HepG2 (cell line): ENCODE results near the gene HSPE1. TPM values are rescaled to one million over a fixed set of nuclear protein-coding genes. Genes with fewer than 3 reads are reported as not detected.

Source experiments
- AKNA ChIP-seq: sonication (generic); formaldehyde crosslinking; IDR thresholded peaks from 2 replicates; pipeline ENCODE4 v1.4.0; 2020; ENCODE audit warnings: missing genetic modification reagents, borderline replicate concordance
- ATRX ChIP-seq: sonication (generic); formaldehyde crosslinking; IDR thresholded peaks from 2 replicates; pipeline ENCODE4 v1.4.0; 2020; ENCODE audit warnings: missing genetic modification reagents, borderline replicate concordance
- BATF2 ChIP-seq: sonication (generic); formaldehyde crosslinking; IDR thresholded peaks from 2 replicates; pipeline ENCODE4 v1.8.0; 2022; ENCODE audit warnings: mild to moderate bottlenecking, missing genetic modification reagents, moderate library complexity
- BHLHE40 ChIP-seq: IDR thresholded peaks from 2 replicates; pipeline ENCODE4 v1.6.1; 2011; ENCODE audit warnings: low read length, improper control_type of control experiment
- CAMTA2 ChIP-seq: sonication (generic); formaldehyde crosslinking; IDR thresholded peaks from 2 replicates; pipeline ENCODE4 v1.4.0; 2020; ENCODE audit warnings: mild to moderate bottlenecking, missing genetic modification reagents, borderline replicate concordance
- FOXJ3 ChIP-seq: sonication (generic); formaldehyde crosslinking; IDR thresholded peaks from 2 replicates; pipeline ENCODE4 v1.4.0; 2020; ENCODE audit warnings: missing genetic modification reagents, mild to moderate bottlenecking, borderline replicate concordance
- JDP2 ChIP-seq: sonication (generic); formaldehyde crosslinking; IDR thresholded peaks from 2 replicates; pipeline ENCODE4 v1.8.1; 2022; ENCODE audit warnings: missing genetic modification reagents, borderline replicate concordance
- MTA1 ChIP-seq: sonication (generic); formaldehyde crosslinking; IDR thresholded peaks from 2 replicates; pipeline ENCODE4 v1.4.0; 2020; ENCODE audit warnings: missing genetic modification reagents, mild to moderate bottlenecking, borderline replicate concordance
- NR0B2 ChIP-seq: sonication (generic); formaldehyde crosslinking; IDR thresholded peaks from 2 replicates; pipeline ENCODE4 v1.4.0; 2020; ENCODE audit warnings: mild to moderate bottlenecking, missing genetic modification reagents
- NR3C1 ChIP-seq: sonication (generic); formaldehyde crosslinking; IDR thresholded peaks from 2 replicates; pipeline ENCODE4 v1.4.0; 2020; ENCODE audit warnings: missing genetic modification reagents
- PAF1 ChIP-seq: IDR thresholded peaks from 2 replicates; pipeline ENCODE4 v1.6.1; 2016; ENCODE audit warnings: missing genetic modification reagents, missing compliant biosample characterization
- PAX8 ChIP-seq: sonication (generic); formaldehyde crosslinking; IDR thresholded peaks from 2 replicates; pipeline ENCODE4 v1.8.0; 2022; ENCODE audit warnings: mild to moderate bottlenecking, missing genetic modification reagents, borderline replicate concordance
- RBM22 ChIP-seq: fragments of 200-400 bp; formaldehyde crosslinking; optimal IDR thresholded peaks from 2 replicates; pipeline ENCODE3; 2017; ENCODE audit warnings: mild to moderate bottlenecking, low read length, moderate library complexity
- SAFB2 ChIP-seq: sonication (generic); formaldehyde crosslinking; IDR thresholded peaks from 2 replicates; pipeline ENCODE4 v1.5.1; 2020; ENCODE audit warnings: missing genetic modification reagents, low read depth, mild to moderate bottlenecking, borderline replicate concordance
- SOX5 ChIP-seq: IDR thresholded peaks from 2 replicates; pipeline ENCODE4 v1.6.1; 2016; ENCODE audit warnings: borderline replicate concordance
- TEF ChIP-seq: sonication (generic); formaldehyde crosslinking; IDR thresholded peaks from 2 replicates; pipeline ENCODE4 v1.5.0; 2020; ENCODE audit warnings: missing genetic modification reagents
- ZBTB7B ChIP-seq: sonication (generic); formaldehyde crosslinking; IDR thresholded peaks from 2 replicates; pipeline ENCODE4 v1.4.0; 2020; ENCODE audit warnings: missing genetic modification reagents
- ZNF180 ChIP-seq: sonication (generic); formaldehyde crosslinking; IDR thresholded peaks from 2 replicates; pipeline ENCODE4 v1.4.0; 2020; ENCODE audit warnings: low read depth, missing genetic modification reagents, borderline replicate concordance
- ZNF275 ChIP-seq: sonication (generic); formaldehyde crosslinking; IDR thresholded peaks from 2 replicates; pipeline ENCODE4 v1.8.0; 2022; ENCODE audit warnings: missing genetic modification reagents, mild to moderate bottlenecking, inconsistent platforms, borderline replicate concordance
- ZNF546 ChIP-seq: sonication (generic); formaldehyde crosslinking; conservative IDR thresholded peaks from 2 replicates; pipeline ENCODE4 v1.8.1; 2023; ENCODE audit warnings: mild to moderate bottlenecking, missing genetic modification reagents
- ZNF549 ChIP-seq: sonication (generic); formaldehyde crosslinking; IDR thresholded peaks from 2 replicates; pipeline ENCODE4 v1.5.0; 2020; ENCODE audit warnings: missing genetic modification reagents
- ZNF562 ChIP-seq: sonication (generic); formaldehyde crosslinking; IDR thresholded peaks from 2 replicates; pipeline ENCODE4 v1.8.0; 2022; ENCODE audit warnings: missing genetic modification reagents, borderline replicate concordance
- ZNF773 ChIP-seq: sonication (generic); formaldehyde crosslinking; IDR thresholded peaks from 2 replicates; pipeline ENCODE4 v1.4.0; 2020; ENCODE audit warnings: missing genetic modification reagents, borderline replicate concordance
- polyA plus RNA-seq, 8 experiments: library from polyadenylated mRNA; depleted of rRNA in 3 of 8; stranded (reverse) in 7 of 8; unstranded in 1 of 8; fragments of >200 nt; fragmentation: Illumina TruSeq in 4 of 8; extraction: Trizol in 4 of 8; gene quantifications; 2 replicates each; pipeline versions ENCODE4 v1.2.1 to v1.2.3, GENCODE V29; 2011 to 2016; ENCODE audit warnings: low read depth in 4 of 8, missing spikeins in 1 of 8, mixed read lengths in 1 of 8; ENCODE audit not compliant: insufficient read depth in 1 of 8
- total RNA-seq, 5 experiments: library from RNA; depleted of rRNA; stranded (reverse); fragments of >200 nt; fragmentation: Illumina TruSeq; extraction: Trizol; gene quantifications; 2 replicates each; pipeline ENCODE4 v1.2.3, GENCODE V29; 2016; ENCODE audit warnings: low read depth in 1 of 5

Gene HSPE1
- total and polyA plus RNA-seq, 2 of the 13 experiments (the other 11 are each of a cell fraction or from before 2014, with no cell fraction given) = 244 to 823 TPM

- TF ChIP-seq ZBTB7B = no peak
- TF ChIP-seq ZNF180 (CRISPR knock-in tag) = no peak
- TF ChIP-seq MTA1 = no peak
- no peak for TF ChIP-seq CAMTA2 (CRISPR knock-in tag)
- TF ChIP-seq ZNF275 (CRISPR knock-in tag) = no peak
- TF ChIP-seq NR3C1 (CRISPR knock-in tag) = no peak
- no peak for TF ChIP-seq ZNF546 (CRISPR knock-in tag)
- no peak for TF ChIP-seq ZNF562 (CRISPR knock-in tag)
- no peak for TF ChIP-seq BHLHE40
- no peak for TF ChIP-seq SOX5 (CRISPR knock-in tag)
- no peak for TF ChIP-seq ZNF549 (CRISPR knock-in tag)
- TF ChIP-seq FOXJ3 (CRISPR knock-in tag) = 0 out of 2 replicates have a peak, but pooled peaks have one; percentile 15
- no peak for TF ChIP-seq SAFB2 (CRISPR knock-in tag)
- no peak for TF ChIP-seq NR0B2 (CRISPR knock-in tag)
- peak; percentile 93 for TF ChIP-seq RBM22
- no peak for TF ChIP-seq BATF2 (CRISPR knock-in tag)
- no peak for TF ChIP-seq ZNF773 (CRISPR knock-in tag)
- no peak for TF ChIP-seq ATRX (CRISPR knock-in tag)
- TF ChIP-seq AKNA = 0 out of 2 replicates have a peak, but pooled peaks have one; percentile 40
- TF ChIP-seq TEF (CRISPR knock-in tag) = peak; percentile 29; the same call in 1 of the 2 replicates
- TF ChIP-seq JDP2 (CRISPR knock-in tag) = no peak
- no peak for TF ChIP-seq PAF1 (CRISPR knock-in tag)
- no peak for TF ChIP-seq PAX8 (CRISPR knock-in tag)
Observed at GRCh38 chr2:197486175-197486574, 14.0 kb upstream of the HSPE1 start (continued).
